GM18519 (cell line): ENCODE results near the gene SIPA1L3.
"Not testable (repeated sequence)": the region's sequence is repeated elsewhere in the genome, so short reads cannot be mapped to it uniquely, and the experiment has no call there.

Source experiments
- ATAC-seq: cut with Tn5 transposase; IDR thresholded peaks from one replicate; pipeline ENCODE4 v1.9.1; 2021; ENCODE audit warnings: mild to moderate bottlenecking, moderate library complexity; ENCODE audit not compliant: unreplicated experiment, low FRiP score

The SIPA1L3 gene

GRCh38 chr19:38015216-38015615 lies 108.2 kb downstream of the SIPA1L3 start:
- no peak for ATAC-seq

- ATAC-seq: no peak
Measured at GRCh38 chr19:38015761-38016160, 108.8 kb downstream of the SIPA1L3 start.

GRCh38 chr19:38017401-38018151 lies 110.6 kb downstream of the SIPA1L3 start:
- ATAC-seq: no peak

GRCh38 chr19:38018694-38019395 lies 111.8 kb downstream of the SIPA1L3 start:
- no peak for ATAC-seq

- ATAC-seq: no peak
Measured at GRCh38 chr19:38019396-38019724, 112.4 kb downstream of the SIPA1L3 start.

- ATAC-seq: no peak
Measured at GRCh38 chr19:38020311-38020710, 113.3 kb downstream of the SIPA1L3 start.

- no peak for ATAC-seq
Measured at GRCh38 chr19:38021352-38021751, 114.3 kb downstream of the SIPA1L3 start.

- ATAC-seq: no peak
Measured at GRCh38 chr19:38022791-38023670, 116.0 kb downstream of the SIPA1L3 start.

- no peak for ATAC-seq
Measured at GRCh38 chr19:38023671-38024541, 116.9 kb downstream of the SIPA1L3 start.

GRCh38 chr19:38024992-38025908 lies 118.2 kb downstream of the SIPA1L3 start:
- ATAC-seq: no peak

- ATAC-seq: no peak
Measured at GRCh38 chr19:38025909-38026307, 118.9 kb downstream of the SIPA1L3 start.

- no peak for ATAC-seq
Measured at GRCh38 chr19:38028913-38029510, 122.0 kb downstream of the SIPA1L3 start.

GRCh38 chr19:38030001-38030400 lies 123.0 kb downstream of the SIPA1L3 start:
- not testable (repeated sequence) for ATAC-seq

GRCh38 chr19:38030686-38031422 lies 123.8 kb downstream of the SIPA1L3 start:
- ATAC-seq: no peak

GRCh38 chr19:38031423-38031770 lies 124.4 kb downstream of the SIPA1L3 start:
- no peak for ATAC-seq

- ATAC-seq: no peak
Measured at GRCh38 chr19:38032151-38032550, 125.1 kb downstream of the SIPA1L3 start.

- no peak for ATAC-seq
Measured at GRCh38 chr19:38032951-38033350, 125.9 kb downstream of the SIPA1L3 start.
